Measurements from ENCODE around the gene TMEM219.
A peak's percentile ranks its signal among the peaks of the same experiment; 100 is the strongest.
"Not testable (repeated sequence)": the region's sequence is repeated elsewhere in the genome, so short reads cannot be mapped to it uniquely, and the experiment has no call there.

Gene TMEM219

GRCh38 chr16:29951625-29952365 lies 10.1 kb upstream of the TMEM219 start:
- DNase-seq: no peak

DNA sequence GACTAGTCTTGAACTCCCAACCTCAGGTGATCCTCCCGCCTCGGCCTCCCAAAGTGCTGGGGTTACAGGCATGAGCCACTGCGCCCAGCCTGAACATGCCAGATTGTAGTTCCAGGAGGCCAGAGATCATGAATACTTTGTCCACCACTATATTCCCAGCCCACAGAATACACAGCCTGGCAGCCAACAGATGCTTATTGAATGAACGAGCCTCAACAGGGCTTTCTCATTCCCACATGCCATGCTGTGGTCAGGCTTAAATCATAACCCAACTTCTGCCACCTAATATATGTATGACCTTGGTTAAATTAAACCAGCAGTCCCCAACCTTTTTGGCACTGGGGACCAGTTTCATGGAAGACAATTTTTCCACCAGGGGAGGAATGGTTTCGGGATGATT lies 3.1 kb upstream of the TMEM219 start:
- DNase-seq: no peak

- DNase-seq: no peak
Observed at GRCh38 chr16:29959293-29959692, 2.6 kb upstream of the TMEM219 start.

DNA sequence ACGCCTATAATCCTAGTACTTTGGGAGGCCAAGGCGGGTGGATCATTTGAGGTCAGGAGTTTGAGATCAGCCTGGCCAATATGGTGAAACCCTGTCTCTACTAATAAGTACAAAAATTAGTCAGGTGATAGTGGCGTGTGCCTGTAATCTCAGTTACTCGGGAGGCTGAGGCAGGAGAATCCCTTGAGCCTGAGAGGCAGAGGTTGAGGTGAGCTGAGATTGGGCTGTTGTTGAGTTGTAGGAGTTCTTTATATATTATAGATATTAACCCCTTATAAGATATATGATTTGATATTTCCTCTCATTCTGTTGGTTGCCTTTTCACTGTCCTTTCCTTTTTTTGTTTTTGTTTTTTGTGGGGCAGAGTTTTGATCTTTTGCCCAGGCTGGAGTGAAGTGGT lies 2.1 kb upstream of the TMEM219 start:
- not testable (repeated sequence) for DNase-seq

DNA sequence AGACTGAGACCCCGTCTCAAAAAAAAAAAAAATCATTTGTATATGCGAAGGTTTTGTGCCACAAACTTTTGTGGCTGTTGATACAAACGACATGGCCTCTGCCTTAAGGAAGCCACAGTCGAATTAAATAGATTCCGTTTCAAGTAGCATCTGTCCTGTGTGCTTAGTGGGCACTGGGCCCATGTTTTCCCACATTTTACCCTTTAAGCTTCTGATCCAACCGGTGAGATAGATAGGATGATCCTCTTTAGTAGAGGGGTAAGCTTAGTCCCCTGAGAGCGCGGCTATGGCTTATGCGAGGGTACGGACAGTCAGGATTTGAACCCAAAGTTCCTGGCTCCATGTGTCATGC lies 776 bp upstream of the TMEM219 start:
- DNase-seq: no peak

GRCh38 chr16:29962344-29962994 lies 590 bp downstream of the TMEM219 start:
- peak in 2 of 14 donors; percentile 33 to 40 for DNase-seq

DNA sequence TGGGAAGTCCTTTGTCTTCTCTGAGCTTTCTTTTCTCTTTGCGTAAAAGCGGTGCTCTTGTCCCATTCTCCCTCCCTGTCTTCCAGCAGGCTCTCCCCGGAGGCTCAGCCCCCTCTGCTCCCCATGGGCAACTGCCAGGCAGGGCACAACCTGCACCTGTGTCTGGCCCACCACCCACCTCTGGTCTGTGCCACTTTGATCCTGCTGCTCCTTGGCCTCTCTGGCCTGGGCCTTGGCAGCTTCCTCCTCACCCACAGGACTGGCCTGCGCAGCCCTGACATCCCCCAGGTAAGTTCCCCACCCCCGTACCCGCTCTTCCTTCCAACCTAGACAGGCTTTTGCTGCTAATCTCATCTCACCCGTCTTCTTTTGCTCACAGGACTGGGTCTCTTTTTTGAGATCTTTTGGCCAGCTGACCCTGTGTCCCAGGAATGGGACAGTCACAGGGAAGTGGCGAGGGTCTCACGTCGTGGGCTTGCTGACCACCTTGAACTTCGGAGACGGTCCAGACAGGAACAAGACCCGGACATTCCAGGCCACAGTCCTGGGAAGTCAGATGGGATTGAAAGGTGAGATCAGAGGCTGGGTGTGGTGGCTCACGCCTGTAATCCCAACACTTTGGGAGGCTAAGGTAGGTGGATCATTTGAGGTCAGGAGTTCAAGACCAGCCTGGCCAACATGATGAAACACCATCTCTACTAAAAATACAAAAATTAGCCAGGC lies 1.3 kb downstream of the TMEM219 start:
- no peak for DNase-seq

DNA sequence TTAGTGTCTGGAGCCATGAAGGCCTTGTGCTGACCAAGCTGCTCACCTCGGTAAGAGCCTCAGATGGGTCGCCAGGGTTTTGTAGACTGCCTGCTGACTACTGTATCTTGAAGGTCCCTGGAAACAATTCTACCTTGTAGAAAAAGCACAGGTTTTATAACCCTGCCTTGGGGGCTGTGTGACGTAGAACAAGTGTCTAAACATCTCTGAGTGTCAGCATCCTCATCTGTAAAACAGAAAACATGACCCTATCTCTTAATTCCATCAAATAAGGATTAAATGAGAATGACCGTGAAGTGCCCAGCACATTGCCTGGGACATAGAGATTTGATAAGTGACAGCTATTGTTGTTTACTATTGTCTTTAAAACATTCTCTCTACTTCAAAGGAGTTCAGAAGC lies 6.3 kb downstream of the TMEM219 start:
- no peak for DNase-seq

DNA sequence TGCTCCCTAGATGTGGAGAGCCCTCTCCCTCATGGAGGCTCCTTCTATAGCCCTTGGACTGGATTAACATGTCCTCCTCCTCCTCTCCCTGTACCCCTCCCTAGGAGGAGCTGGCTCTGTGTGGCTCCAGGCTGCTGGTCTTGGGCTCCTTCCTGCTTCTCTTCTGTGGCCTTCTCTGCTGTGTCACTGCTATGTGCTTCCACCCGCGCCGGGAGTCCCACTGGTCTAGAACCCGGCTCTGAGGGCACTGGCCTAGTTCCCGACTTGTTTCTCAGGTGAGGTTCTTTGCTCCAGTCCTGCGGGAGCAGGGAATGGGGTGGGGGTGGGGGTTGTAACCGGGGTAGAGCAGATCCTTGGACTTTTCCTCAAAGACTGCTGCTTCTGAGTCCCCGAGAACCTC lies 9.4 kb downstream of the TMEM219 start:
- DNase-seq: no peak

DNA sequence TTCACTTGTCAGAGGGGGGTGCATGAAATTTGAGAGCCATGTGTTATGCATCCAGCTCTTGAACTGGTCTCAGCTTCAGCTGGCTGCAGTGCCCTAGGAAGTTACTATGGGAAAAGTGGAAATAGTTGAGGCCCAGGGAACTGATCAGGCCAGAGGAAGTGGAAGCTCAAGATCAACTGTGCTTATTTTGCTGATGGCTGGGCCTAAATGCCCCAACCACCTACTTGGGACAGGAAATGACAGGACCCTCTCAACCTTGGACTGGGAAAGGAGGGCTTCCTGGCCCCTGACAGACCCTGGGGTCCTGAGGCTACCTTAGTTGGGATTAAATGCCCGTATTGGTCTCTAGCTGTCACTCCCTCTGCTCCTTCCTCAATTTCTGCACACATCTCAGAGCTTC lies 10.6 kb downstream of the TMEM219 start:
- no peak for DNase-seq

DNA sequence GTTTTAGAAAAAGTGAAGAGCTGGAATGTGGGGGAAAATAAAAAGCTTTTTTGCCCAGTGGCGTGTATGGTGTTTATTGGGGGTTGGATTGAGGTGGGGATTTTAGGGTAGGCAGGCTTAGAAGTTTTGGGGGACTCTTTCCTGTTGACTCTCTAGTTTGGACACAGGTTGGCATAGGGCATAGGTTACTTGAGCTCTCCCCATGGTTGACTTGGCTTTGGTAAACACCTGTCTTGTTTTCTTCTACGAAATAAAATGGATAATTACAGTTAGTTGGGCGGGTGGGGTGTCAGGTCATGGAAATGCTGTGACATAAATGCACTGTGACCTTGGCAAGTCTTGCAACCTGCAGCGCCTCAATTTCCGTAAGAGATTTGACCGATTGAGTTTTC lies 11.1 kb downstream of the TMEM219 start:
- no peak for DNase-seq

DNA sequence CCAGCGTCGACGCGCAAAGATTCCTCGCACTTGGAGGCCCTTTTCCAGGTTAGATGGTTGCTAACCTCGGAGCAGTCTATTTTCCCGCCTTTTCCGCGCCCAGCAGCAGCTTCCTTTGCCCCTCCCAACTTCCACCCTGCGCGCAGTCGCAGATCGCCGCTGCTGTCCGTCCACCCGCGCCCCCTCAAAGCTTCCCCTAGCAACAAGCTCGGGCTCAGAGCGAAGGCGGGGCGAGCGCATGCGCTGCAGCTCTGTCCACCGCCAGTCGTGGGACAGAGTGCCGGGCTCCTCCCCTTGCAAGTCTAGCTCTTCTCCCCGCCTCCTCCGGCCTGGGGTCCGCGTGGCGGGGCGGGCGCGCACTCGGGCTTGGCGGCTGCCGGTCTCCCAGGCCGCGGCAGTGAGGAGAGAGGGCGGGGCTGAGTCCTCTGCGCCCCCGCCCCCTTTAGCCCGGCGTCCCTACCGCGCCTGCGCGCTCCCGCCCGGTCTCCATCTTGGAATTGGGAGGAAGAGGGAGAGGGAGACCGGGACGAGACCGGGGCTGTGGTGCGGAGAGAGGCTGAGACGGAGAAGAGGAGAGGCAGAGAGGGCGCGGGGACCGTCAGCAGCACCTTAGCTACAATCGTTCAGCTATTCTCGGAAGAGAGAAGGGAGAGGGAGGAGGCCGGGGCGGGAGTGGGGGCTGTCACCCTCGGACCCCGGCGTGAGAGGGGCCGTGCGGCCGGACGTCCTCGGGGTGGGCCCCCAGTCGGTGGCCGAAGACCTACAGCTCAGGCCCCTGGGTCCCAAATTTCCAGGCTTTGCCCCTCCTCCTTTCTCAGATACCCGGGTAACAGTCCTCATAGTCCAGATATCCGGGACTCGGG lies 11.7 kb downstream of the TMEM219 start, which contains the start of gene TAOK2:
Gene TAOK2 (plus strand): TSS at position 485 of the 863 bp plus-strand sequence. CDS start 3,905 bp downstream, outside the sequence.
- DNase-seq: peak; percentile 79 to 100 (median 99)

DNA sequence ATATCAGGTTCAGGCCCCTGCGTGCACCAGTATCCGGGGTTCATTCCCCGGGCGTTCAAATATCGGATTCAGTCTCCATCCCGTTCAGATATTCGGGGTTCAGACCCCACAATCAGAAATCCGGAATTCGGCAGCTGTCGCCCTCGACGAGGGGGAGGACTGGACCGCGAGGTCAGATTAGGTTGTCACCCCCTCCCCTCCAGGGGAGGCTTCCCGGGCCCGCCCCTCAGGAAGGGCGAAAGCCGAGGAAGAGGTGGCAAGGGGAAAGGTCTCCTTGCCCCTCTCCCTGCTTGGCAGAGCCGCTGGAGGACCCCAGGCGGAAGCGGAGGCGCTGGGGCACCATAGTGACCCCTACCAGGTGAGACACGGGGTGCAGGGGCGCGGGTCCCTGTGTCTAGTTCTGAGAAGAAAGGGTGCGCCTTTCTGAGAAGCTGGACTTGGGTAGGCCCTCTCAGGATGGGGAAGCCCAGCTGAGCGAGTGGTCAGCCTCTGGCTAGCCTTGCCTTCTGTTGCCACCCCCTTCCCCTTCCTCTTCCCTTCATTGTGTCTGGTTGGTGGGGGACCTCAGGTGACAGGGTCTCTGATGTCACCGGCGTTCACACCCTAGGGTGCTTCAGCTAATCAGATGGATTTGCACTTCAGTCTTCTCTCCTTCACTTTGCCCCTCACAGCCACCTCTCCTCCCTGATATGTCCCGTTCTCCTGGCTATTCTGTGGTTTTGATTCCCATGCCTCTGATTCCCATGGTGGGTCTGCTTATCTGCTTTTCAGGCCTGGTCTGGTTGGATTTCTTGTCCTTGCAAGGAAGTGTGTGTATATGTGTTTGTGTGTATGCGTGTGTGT lies 12.6 kb downstream of the TMEM219 start:
- peak in 3 of 14 donors; percentile 15 to 24 (median 17) for DNase-seq

GRCh38 chr16:29975134-29975538 lies 13.3 kb downstream of the TMEM219 start:
- DNase-seq: no peak

GRCh38 chr16:29975811-29976511 lies 14.1 kb downstream of the TMEM219 start:
- DNase-seq: peak in 1 of 14 donors; percentile 17

DNA sequence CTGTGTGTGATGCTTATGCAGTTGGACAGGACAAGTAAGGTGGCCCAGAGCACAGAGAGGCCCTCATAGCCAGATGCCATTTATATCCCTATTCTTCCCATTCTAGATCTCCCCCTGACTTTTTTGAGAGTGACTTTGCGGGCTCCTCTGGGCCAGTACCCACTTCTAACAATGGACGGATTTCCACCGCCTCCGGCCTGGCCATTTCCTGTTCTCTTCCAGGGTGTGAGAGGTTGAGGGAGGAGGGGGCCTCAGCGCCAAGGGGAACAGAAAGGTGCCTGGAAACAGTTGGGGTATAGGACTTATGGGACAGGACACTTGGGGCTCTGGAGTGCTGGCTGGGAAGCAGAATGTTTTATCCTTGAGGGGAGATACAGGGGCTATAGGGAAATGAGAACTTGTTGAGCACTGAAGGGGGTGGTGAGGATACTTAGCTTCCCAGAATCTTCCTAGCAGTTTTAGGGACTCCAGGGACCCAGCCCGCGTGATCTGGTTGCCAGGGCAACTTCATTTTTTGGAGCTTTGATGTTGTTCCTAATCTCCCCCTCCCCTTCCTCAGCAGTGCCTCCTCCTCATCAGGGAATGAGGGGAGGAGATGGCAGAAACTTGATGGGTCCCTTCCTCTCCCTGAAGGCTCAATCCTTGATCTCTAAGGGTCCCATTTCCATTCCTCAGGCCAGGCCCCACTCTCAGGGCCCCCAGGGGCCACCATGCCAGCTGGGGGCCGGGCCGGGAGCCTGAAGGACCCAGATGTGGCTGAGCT lies 15.4 kb downstream of the TMEM219 start:
- no peak for DNase-seq

DNA sequence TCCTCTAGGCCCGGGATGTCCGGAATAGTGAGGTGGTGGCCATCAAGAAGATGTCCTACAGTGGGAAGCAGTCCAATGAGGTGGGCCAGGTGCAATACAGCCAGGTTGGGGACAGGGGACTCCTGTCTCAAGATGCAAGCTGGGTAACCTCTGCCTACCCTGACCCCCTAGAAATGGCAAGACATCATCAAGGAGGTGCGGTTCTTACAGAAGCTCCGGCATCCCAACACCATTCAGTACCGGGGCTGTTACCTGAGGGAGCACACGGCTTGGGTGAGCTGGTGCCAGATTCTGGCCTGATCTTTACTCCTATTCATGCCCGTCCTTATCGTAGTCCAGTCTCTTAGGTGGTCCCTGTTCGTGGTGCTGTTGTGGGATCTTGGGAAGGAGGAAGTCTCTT lies 16.2 kb downstream of the TMEM219 start:
- no peak for DNase-seq

DNA sequence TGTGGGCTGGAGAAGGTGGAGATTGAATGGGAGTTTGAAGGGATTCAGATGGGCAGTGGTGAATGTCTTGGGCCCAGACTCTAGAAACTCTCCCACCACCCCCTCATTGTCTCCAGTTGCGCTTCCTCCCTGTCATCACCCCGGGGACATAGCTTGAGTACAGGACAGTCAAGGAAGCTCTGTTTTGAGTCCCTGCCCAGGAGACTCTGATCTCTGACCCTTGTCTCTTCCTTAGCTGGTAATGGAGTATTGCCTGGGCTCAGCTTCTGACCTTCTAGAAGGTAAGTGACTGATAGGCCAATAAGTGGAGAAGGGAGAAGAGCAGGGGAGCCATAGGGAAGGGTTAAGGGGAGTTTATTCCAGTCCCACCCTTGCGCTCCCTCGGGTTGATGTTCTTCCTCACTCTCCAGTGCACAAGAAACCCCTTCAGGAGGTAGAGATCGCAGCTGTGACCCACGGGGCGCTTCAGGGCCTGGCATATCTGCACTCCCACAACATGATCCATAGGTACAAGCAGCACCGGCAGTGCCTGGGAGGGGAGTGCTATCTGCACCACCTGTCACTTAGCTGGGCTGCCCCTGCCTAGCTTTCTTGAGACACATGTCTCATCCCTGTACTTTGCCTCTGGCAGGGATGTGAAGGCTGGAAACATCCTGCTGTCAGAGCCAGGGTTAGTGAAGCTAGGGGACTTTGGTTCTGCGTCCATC lies 16.8 kb downstream of the TMEM219 start:
- no peak for DNase-seq

Data from C1 segment of cervical spinal cord (tissue), 14 donors.